AG09309 (cell line): ENCODE measurements around the gene POLE.

ENCODE experiments used
- DNase-seq: peaks from one replicate; pipeline ENCODE4 v3.0.0-alpha.2; 2010; ENCODE audit warnings: low read depth
- H3K4me3 ChIP-seq: 2 replicates; pipeline ENCODE4 v1.5.1; 2011; ENCODE audit warnings: mild to moderate bottlenecking, low read depth, low read length, moderate library complexity; ENCODE audit not compliant: control insufficient read depth
- TF ChIP-seq, protein P1 (sequence below): IDR thresholded peaks from 2 replicates; pipeline ENCODE4 v1.5.1; 2011; ENCODE audit warnings: mild to moderate bottlenecking, low read depth, low read length, inconsistent platforms; ENCODE audit not compliant: insufficient read depth, control insufficient read depth; ENCODE audit errors: missing control alignments

POLE gene

DNA sequence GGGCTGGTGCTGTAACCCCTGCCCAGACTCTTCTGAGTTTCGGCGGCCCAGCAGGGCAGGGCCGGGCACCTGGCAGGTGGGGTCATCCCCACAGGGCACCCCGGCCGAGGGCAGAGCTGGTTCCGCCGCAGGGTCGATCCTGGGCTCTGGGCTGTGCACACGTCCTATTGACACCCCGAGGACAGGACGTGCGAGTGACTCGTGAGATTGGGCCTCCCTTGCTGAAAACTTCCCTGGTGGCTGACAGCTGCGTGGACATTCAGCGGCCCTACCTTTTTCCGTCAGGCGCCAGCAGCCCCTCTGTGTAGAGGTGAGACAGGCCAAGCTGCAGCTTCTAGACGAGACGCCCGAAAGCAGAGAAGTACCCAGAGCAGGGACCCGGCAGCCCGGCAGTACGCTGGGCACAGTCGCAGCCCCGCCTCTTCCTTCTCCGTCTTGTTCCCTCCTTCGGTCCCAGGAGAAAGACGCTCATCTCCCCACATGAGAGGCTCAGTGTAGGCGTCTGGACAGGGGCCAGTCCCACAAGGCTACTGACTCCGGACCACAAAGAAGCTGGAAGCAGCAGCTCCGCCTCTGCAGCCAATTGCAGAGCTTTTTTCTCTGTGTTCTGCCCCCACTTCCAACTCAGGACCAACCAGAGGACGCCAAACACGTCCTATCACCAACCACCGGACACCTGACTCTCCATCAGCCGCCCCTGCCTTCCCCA, 76.9 kb downstream of the POLE start, which contains the start of gene LRCOL1:
TSS of gene LRCOL1 (minus strand) at position 532 of the 709 bp plus-strand sequence. CDS start 4,331 bp downstream, outside the sequence.
- TF ChIP-seq, protein P1, sequence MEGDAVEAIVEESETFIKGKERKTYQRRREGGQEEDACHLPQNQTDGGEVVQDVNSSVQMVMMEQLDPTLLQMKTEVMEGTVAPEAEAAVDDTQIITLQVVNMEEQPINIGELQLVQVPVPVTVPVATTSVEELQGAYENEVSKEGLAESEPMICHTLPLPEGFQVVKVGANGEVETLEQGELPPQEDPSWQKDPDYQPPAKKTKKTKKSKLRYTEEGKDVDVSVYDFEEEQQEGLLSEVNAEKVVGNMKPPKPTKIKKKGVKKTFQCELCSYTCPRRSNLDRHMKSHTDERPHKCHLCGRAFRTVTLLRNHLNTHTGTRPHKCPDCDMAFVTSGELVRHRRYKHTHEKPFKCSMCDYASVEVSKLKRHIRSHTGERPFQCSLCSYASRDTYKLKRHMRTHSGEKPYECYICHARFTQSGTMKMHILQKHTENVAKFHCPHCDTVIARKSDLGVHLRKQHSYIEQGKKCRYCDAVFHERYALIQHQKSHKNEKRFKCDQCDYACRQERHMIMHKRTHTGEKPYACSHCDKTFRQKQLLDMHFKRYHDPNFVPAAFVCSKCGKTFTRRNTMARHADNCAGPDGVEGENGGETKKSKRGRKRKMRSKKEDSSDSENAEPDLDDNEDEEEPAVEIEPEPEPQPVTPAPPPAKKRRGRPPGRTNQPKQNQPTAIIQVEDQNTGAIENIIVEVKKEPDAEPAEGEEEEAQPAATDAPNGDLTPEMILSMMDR = no peak
- DNase-seq = peak; percentile 39
- H3K4me3 ChIP-seq = peak within 1 kb of the TSS; percentile 13

DNA sequence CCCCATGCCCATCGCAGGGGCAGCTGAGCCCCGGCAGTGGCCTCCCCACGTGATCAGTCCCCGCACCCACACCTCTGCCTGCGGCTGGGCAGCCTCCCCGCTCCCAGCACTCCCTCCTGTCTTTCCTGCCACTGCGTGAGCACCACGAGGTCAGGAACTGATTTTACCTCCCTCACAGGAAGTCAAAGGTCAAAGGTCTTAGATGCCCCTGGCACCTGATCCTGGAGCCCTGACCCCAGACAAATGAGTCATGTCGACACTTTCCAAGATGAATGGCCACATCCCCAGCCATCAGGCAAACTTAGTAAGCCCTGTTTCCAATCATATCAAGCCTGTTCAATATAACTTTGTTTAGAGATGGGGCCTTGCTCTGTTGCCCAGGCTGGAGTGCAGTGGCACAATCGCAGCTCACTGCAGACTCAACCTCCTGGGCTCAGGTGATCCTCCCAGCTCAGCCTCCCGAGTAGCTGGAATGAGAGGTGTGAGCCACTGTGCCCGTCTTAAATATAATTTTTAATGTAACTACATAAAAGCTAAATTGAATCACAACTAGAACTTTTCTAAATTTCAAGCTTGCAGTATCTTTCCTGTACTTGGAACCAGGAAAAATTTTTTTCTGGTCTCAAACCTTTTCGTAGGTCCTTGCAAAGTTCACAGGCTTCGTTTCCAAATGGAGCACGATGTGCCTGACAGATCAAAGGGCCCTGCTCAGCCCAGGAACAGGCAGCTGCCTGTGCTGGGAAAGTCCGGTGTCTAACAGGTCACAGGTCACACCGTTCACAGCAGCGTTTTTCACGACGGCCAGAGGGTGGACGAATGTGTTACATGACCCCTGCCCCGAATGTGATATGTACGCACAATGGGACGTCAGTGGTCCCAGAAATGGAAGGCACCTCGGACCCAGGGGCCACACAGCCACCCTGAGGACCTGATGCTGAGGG, 78.6 kb downstream of the POLE start:
- no peak overlapping the region for H3K4me3 ChIP-seq
- DNase-seq = no peak
- TF ChIP-seq, protein P1 = no peak

DNA sequence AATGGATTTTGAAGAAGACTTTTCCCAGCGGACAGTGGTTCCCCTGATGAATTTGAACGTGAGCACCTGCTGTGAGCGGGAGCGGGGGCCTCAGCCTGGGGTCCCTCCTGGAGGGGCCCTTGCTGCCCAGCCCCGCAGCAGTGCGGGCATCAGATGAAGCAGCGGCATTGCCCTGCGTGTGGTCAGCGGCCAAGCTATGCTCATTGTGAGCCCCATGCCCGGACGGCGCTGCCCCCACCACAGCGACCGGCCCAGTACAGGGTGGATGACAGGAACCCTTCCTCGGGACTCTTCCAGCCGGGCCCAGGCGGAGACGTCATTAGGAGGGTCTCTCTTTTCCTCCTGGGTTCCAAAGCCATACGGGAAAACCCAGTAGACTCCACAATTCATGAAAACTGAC, 80.2 kb downstream of the POLE start:
- no peak overlapping the region for H3K4me3 ChIP-seq

DNA sequence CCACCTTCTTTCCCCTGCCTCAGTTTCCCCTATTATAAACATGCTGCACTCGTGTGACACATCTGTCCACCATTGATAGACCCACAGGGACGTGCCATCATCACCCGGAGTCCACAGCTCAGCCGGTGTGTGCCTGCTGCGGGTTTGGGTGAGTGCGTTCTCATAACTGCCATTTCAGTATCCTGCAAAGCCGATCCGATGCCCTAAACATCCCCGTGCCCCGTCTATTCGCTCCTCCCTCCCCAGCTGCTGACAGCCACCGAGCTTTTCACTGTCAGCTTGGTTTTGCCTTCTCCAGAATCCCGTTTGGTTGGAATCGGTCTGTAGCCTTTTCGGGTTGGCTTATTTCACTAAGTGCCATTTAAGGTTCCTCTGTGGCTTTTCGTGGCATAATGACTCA, 80.7 kb downstream of the POLE start:
- no peak overlapping the region for H3K4me3 ChIP-seq
- no peak for DNase-seq
- TF ChIP-seq, protein P1 = no peak

More for the DNA sequence above, 80.2 kb downstream of the POLE start:
- no peak for DNase-seq
- TF ChIP-seq, protein P1 = no peak

DNA sequence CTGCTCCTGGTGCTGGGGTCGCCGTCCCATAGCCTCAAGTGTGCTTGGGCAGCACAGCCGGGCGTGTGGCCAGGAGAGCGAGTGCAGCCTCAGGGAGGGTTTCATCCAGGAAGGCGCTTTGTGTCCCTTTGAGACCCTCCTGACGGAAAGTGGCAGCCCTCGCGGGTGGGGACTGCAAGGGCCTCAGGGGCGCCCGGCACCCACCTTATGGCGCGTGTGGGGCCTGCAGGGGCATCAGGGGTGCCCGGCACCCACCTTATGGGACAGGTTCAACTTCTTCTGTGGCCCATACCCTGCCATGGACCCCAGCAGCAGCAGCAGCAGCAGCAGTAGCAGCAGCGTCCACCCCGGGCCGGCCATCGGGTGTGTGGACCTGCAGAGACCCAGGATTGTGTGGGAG, 81.2 kb downstream of the POLE start:
- no peak overlapping the region for H3K4me3 ChIP-seq
- no peak for DNase-seq
- TF ChIP-seq, protein P1 = no peak

DNA sequence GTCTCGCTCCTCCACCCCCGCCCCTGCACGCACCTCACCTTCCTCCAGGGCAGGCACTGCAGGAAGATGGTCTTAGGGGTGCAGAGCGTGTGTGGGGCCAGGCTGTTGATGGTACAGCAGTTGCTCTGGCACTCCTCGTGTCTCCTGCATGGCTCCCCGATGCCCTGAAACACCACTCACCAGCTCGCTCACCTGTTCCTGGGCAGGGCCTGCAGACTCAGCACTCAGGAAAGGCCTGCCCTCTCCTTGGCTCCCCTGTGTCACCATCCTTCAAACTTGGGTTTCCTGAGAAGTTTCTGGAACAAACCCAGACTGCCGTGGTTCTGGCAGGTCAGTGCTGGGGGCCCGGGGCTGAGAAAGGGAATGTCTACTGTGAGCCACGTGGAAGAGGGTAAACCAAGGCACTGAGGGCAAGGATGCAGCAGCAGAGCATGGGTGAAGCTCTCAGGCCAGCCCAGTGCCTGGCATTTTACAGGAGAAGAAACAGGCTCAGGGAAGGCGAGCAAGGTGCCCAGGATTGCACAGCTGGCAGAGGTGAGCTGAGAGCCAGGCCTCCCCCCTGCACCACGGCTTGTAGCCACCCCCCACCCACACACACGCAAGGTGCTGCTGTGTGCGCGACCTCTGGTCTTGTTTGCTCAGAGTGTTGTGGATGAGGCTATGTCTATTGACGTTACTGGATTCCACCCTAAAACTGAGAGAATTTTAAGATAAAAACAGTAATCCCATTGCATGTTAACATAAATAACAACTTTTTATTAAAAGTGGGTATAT, 82.3 kb downstream of the POLE start:
- TF ChIP-seq, protein P1 = no peak
- no peak overlapping the region for H3K4me3 ChIP-seq
- no peak for DNase-seq
